Measurements from ENCODE around the gene PAX7. TPM values are rescaled to one million over a fixed set of nuclear protein-coding genes. Genes with fewer than 3 reads are reported as not detected.
"Not testable (repeated sequence)": the region's sequence is repeated elsewhere in the genome, so short reads cannot be mapped to it uniquely, and the experiment has no call there.

Gene PAX7
- total RNA-seq, 2 donors from 2014 or later: 0.32 TPM; not detected in 1

GRCh38 chr1:18765725-18766124, 135.1 kb downstream of the PAX7 start:
- 80% methylated on average over 7 of the region's 7 CpGs for WGBS
- intact Hi-C loops (cut with DNase I): no loop called here
- H3K9me3 ChIP-seq: no peaks in the 10 kb centered on the region
- no peaks in the 10 kb centered on the region for H3K4me1 ChIP-seq (replicated peaks)
- DNase-seq (ENCODE audit: low spot score): no peak
- peaks cover 2% of the 10 kb centered on the region for H3K27me3 ChIP-seq (replicated peaks; ENCODE audit: insufficient read depth)
- no peak for TF ChIP-seq POLR2AphosphoS5 (IDR thresholded peaks at IDR 0.05)
- no peak for TF ChIP-seq POLR2A (IDR thresholded peaks at IDR 0.05)
- no peak for TF ChIP-seq CTCF (IDR thresholded peaks at IDR 0.05)
- H3K4me3 ChIP-seq: no peak overlapping the region
- no peak overlapping the region for H3K27ac ChIP-seq
- no peaks in the 10 kb centered on the region for H3K36me3 ChIP-seq

- TF ChIP-seq CTCF (IDR thresholded peaks at IDR 0.05) (no peak), POLR2A (IDR thresholded peaks at IDR 0.05) (no peak), POLR2AphosphoS5 (IDR thresholded peaks at IDR 0.05) (no peak)
- H3K36me3 ChIP-seq: no peaks in the 10 kb centered on the region
- no peak overlapping the region for H3K27ac ChIP-seq
- H3K4me3 ChIP-seq: no peak overlapping the region
- 92% methylated on average over 2 of the region's 2 CpGs for WGBS
- no peaks in the 10 kb centered on the region for H3K4me1 ChIP-seq (replicated peaks)
- no peak for DNase-seq (ENCODE audit: low spot score)
- intact Hi-C loops (cut with DNase I): no loop called here
- H3K9me3 ChIP-seq: no peaks in the 10 kb centered on the region
- peaks cover 2% of the 10 kb centered on the region for H3K27me3 ChIP-seq (replicated peaks; ENCODE audit: insufficient read depth)
Measured at GRCh38 chr1:18766328-18766727, 135.7 kb downstream of the PAX7 start.

GRCh38 chr1:18767576-18767975, 136.9 kb downstream of the PAX7 start:
- H3K4me3 ChIP-seq; H3K27me3 ChIP-seq (replicated peaks; ENCODE audit: insufficient read depth); H3K27ac ChIP-seq; intact Hi-C loops (cut with DNase I); H3K4me1 ChIP-seq (replicated peaks); H3K9me3 ChIP-seq; H3K36me3 ChIP-seq; DNase-seq (ENCODE audit: low spot score): not testable (repeated sequence)
- 65% methylated on average over 5 of the region's 5 CpGs for WGBS

- TF ChIP-seq CTCF (IDR thresholded peaks at IDR 0.05) (no peak), POLR2A (IDR thresholded peaks at IDR 0.05) (no peak), POLR2AphosphoS5 (IDR thresholded peaks at IDR 0.05) (no peak)
- Histone ChIP-seq H3K36me3 (no peaks in the 10 kb centered on the region), H3K9me3 (no peaks in the 10 kb centered on the region), H3K4me3 (no peak overlapping the region), H3K4me1 (replicated peaks) (no peaks in the 10 kb centered on the region), H3K27ac (no peak overlapping the region), H3K27me3 (replicated peaks; ENCODE audit: insufficient read depth) (peaks cover 2% of the 10 kb centered on the region)
- no peak for DNase-seq (ENCODE audit: low spot score)
- 75% methylated on average over 4 of the region's 4 CpGs for WGBS
- intact Hi-C loops (cut with DNase I): no loop called here
Measured at GRCh38 chr1:18768086-18768485, 137.4 kb downstream of the PAX7 start.

GRCh38 chr1:18769140-18769539, 138.5 kb downstream of the PAX7 start:
- H3K27me3 ChIP-seq (replicated peaks; ENCODE audit: insufficient read depth): peaks cover 2% of the 10 kb centered on the region
- DNase-seq (ENCODE audit: low spot score): no peak
- no peaks in the 10 kb centered on the region for H3K9me3 ChIP-seq
- no peak overlapping the region for H3K27ac ChIP-seq
- no peak overlapping the region for H3K4me3 ChIP-seq
- WGBS: 56% methylated on average over 7 of the region's 7 CpGs
- no peak for TF ChIP-seq POLR2A (IDR thresholded peaks at IDR 0.05)
- TF ChIP-seq POLR2AphosphoS5 (IDR thresholded peaks at IDR 0.05): no peak
- no peak for TF ChIP-seq CTCF (IDR thresholded peaks at IDR 0.05)
- intact Hi-C loops (cut with DNase I): no loop called here
- H3K4me1 ChIP-seq (replicated peaks): no peaks in the 10 kb centered on the region
- no peaks in the 10 kb centered on the region for H3K36me3 ChIP-seq

Data from prostate gland (tissue), 2 donors.